ENCODE data around the gene CFAP70. TPM values are rescaled to one million over a fixed set of nuclear protein-coding genes. Genes with fewer than 3 reads are reported as not detected.

Gene CFAP70
- total RNA-seq, 1 experiment from 2014 or later = 0.24 TPM

GRCh38 chr10:73401636-73402035 lies 43.0 kb upstream of the CFAP70 start:
- H2BK5ac ChIP-seq (ENCODE audit: insufficient read length, low read length) = no peak overlapping the region
- no peak overlapping the region for H2BK120ac ChIP-seq (ENCODE audit: low read depth, low read length, poor library complexity, severe bottlenecking)
- H4K5ac ChIP-seq (ENCODE audit: insufficient read length, low read depth, low read length) = no peak overlapping the region
- no peak overlapping the region for H3K4me3 Mint-ChIP-seq
- no peak overlapping the region for H2BK12ac ChIP-seq (ENCODE audit: insufficient read length, low read depth, low read length)
- no CpG with 5 or more reads among the region's 6 CpGs for WGBS (ENCODE audit: extremely low coverage, insufficient read length, low lambda C conversion rate)
- H3K4ac ChIP-seq (ENCODE audit: low read depth, low read length) = no peak overlapping the region
- no peak for DNase-seq
- no peak overlapping the region for H3K56ac ChIP-seq (ENCODE audit: insufficient read length, low read depth, low read length)
- no peak overlapping the region for H3T11ph ChIP-seq (ENCODE audit: low read length)
- H3K23me2 ChIP-seq (ENCODE audit: insufficient read length, low read depth, low read length, poor library complexity, severe bottlenecking) = no peaks in the 10 kb centered on the region
- H3K27me3 Mint-ChIP-seq (ENCODE audit: low read depth) = no peaks in the 10 kb centered on the region
- H3K9ac ChIP-seq (ENCODE audit: extremely low read depth, insufficient read length, low read length) = no peak overlapping the region
- no peak overlapping the region for H3K23ac ChIP-seq (ENCODE audit: insufficient read length, low read depth, low read length)
- H3K79me1 ChIP-seq (ENCODE audit: insufficient read depth, low read depth, low read length, poor library complexity, severe bottlenecking) = peaks cover 11% of the 10 kb centered on the region
- H3K79me2 ChIP-seq (ENCODE audit: insufficient read depth, low read length) = no peaks in the 10 kb centered on the region; the same call in 1 of the 2 replicates
- TF ChIP-seq CTCF (conservative IDR thresholded peaks at IDR 0.05) = no peak
- no peaks in the 10 kb centered on the region for H3K4me1 ChIP-seq (ENCODE audit: insufficient read depth, low read length)
- H4K8ac ChIP-seq (replicated peaks; ENCODE audit: insufficient read length, low read depth, low read length) = no peak overlapping the region
- no peak overlapping the region for H3K4me2 ChIP-seq (ENCODE audit: insufficient read depth, insufficient read length, low read length)
- H2BK15ac ChIP-seq (ENCODE audit: low read depth, low read length) = no peak overlapping the region
- H4K91ac ChIP-seq (ENCODE audit: insufficient read length, low read depth, low read length) = no peak overlapping the region
- no peak overlapping the region for H2BK20ac ChIP-seq (ENCODE audit: low read depth, low read length, poor library complexity, severe bottlenecking)
- H3K9me3 ChIP-seq (ENCODE audit: control insufficient read depth, low read depth, low read length) = no peaks in the 10 kb centered on the region
- no peaks in the 10 kb centered on the region; a peak in 1 of 4 replicates for H3K4me1 Mint-ChIP-seq
- H3K27ac Mint-ChIP-seq = no peak overlapping the region
- H3K14ac ChIP-seq (ENCODE audit: insufficient read depth, low read length) = no peak overlapping the region
- peaks cover 0 to 3% of the 10 kb centered on the region in 2 experiments; a peak in 1 of 5 replicates for H3K9me3 Mint-ChIP-seq
- no peak overlapping the region for H3K27ac ChIP-seq (ENCODE audit: insufficient read length, low read depth, low read length)
- no peaks in the 10 kb centered on the region for H3K27me3 ChIP-seq (ENCODE audit: insufficient read depth, low read length)
- H2AFZ ChIP-seq (ENCODE audit: low read length) = no peak overlapping the region
- peaks cover under 1 to 20% (median 17%) of the 10 kb centered on the region in 3 experiments; a peak in 6 of 7 replicates for H3K36me3 Mint-ChIP-seq (ENCODE audit: insufficient read depth in 1 of 3, low read depth in 3 of 3)
- no peak overlapping the region for H3K18ac ChIP-seq (ENCODE audit: insufficient read length, low read depth, low read length)
- no peak overlapping the region for H2AK5ac ChIP-seq (ENCODE audit: insufficient read length, low read length)
- no peaks in the 10 kb centered on the region for H4K20me1 ChIP-seq (ENCODE audit: control insufficient read depth, insufficient read depth, insufficient read length)

Data from H9 (cell line).